Metanephros (tissue), 1 donor: ENCODE data around the gene PRPF38B. TPM values are rescaled to one million over a fixed set of nuclear protein-coding genes. Genes with fewer than 3 reads are reported as not detected.

Experiments used
- total RNA-seq: library from RNA; depleted of rRNA; stranded (reverse); fragments of >200 nt; gene quantifications from one replicate; pipeline ENCODE4 v1.2.3, GENCODE V29; 2014

PRPF38B gene
- total RNA-seq: 25.5 TPM

GRCh38 chr1:108691942-108692723 is at the start of gene PRPF38B:
Gene PRPF38B (plus strand): TSS chr1:108692310. CDS start chr1:108692592, 282 bp downstream.

GRCh38 chr1:108661030-108661609 is 31.0 kb upstream of the PRPF38B start, which contains the start of gene HENMT1:
Gene HENMT1 (minus strand): TSS chr1:108661093. CDS start chr1:108659884, 1,209 bp downstream.

GRCh38 chr1:108712606-108713150 is 20.6 kb downstream of the PRPF38B start, which contains the start of gene FNDC7:
Gene FNDC7 (plus strand): TSS chr1:108712908. CDS start chr1:108712934, 26 bp downstream.

GRCh38 chr1:108746382-108747170 is 54.5 kb downstream of the PRPF38B start, which contains the start of gene STXBP3:
Gene STXBP3 (plus strand): TSS chr1:108746674. CDS start chr1:108746738, 64 bp downstream.

Other genes with a start within 250 kb of the PRPF38B start
- not detected for gene NBPF6, start 242.0 kb upstream of the PRPF38B start, total RNA-seq
- gene EEIG2, start 132.2 kb upstream of the PRPF38B start, total RNA-seq: 23.4 TPM
- gene HENMT1, start 31.2 kb upstream of the PRPF38B start, total RNA-seq: 6.2 TPM
- not detected for gene FNDC7, start 20.6 kb downstream of the PRPF38B start, total RNA-seq
- 44.6 TPM for gene STXBP3, start 54.4 kb downstream of the PRPF38B start, total RNA-seq
- gene AKNAD1, start 164.8 kb downstream of the PRPF38B start, total RNA-seq: not detected
- gene GPSM2, start 184.7 kb downstream of the PRPF38B start, total RNA-seq: 15.7 TPM